ENCODE results near the gene LEFTY2.
A peak's percentile ranks its signal among the peaks of the same experiment; 100 is the strongest.

Gene LEFTY2

GRCh38 chr1:225928186-225929175 lies 12.5 kb downstream of the LEFTY2 start:
- no peak for DNase-seq

DNA sequence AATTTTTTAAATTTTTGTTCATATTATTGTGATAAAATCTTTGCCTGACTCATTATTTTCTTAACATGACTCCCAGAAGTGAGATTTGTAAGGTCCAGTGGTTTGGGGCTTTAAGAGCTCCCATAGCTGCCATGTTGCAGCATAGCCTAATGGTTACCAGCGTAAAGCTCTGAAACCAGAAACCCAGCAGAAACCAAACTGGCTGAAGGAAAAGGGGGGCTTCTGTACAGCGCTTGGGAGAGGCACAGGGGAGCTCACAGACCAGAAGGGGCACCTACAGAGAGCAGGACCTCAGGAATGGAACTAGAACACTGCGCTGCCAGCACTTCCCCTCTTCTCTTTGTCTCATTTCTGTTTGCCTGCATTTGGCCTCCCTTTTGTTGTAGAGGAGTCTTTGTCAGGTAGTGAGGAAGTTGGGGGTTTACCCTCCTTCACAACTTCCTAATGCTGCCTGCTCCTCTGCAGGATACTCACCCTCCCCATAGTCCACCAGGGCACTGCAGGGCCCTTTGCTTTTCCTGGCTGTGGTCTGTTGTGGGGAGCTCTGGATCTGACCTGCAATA lies 14.4 kb downstream of the LEFTY2 start:
- no peak for DNase-seq

DNA sequence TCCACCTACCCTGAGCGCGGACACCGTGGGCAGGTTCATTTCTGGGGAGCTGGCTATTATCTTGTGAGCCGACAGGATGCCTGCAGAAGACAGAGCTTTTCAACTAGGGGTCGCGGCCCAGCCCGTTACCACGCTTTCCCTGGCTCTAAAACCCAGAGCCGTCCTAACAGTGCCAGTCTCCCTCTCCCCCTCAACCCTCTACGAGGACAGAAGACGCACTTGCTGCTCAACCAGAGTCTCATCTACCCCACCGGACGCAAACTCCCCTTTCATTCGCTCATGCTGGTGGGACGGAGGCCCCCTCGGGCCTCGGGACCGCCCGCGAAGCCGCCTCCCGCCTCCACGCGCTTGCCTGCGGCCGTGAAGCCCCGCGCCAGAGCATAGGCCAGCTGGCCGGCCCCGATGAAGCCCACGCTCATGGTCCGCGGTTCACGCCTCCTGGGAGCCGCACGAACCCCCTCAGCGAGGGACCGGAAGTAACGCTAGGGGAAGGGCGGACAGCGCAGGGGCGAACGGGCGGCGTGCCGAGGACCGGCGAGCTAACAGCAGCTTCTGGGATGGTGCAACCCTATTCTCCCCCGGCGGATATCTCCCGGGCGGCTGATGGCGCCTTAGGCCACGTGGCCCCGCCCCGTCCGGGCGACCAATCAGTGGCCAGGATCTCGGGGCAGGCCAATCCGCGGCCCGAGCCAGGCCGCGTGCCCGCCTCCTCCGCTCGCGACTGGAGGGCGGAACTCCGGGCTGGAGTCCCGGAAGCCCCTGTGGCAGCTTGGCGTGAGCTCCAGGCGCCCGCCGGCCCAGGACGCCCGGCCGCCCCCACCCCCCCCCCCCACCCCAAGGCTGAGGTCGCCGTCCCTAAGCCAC lies 17.1 kb downstream of the LEFTY2 start, which contains the start of gene PYCR2:
Gene PYCR2, minus strand, starts transcription at position 559 of the 864 bp plus-strand sequence. Its CDS starts 140 bp downstream, at position 419.
- DNase-seq = peak; percentile 91

- DNase-seq = no peak
Measured at GRCh38 chr1:225923381-225923691, 17.7 kb downstream of the LEFTY2 start.

GRCh38 chr1:225921734-225922709 lies 19.0 kb downstream of the LEFTY2 start:
- no peak for DNase-seq

DNA sequence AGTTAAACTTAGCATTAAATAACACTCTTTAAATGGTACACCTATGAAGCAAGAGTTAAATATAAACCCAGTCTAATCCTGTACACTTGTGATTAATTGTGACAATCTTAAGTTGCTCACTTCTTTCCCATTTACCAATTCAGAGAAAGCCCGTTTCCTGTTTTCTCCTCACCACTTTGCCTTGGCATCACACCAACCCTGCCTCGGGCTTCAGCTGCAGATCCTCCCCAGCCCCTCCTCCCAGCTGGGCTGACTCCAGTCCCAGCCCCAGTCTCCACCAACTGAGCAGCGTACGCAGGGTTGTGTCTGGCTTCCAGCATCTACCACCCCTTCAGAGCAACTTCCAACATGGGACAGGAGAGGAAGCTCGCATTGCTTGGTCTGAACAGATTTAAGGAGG lies 21.1 kb downstream of the LEFTY2 start:
- no peak for DNase-seq

- no peak for DNase-seq
Measured at GRCh38 chr1:225918280-225918679, 22.7 kb downstream of the LEFTY2 start.

GRCh38 chr1:225917536-225917935 lies 23.5 kb downstream of the LEFTY2 start:
- no peak for DNase-seq

DNA sequence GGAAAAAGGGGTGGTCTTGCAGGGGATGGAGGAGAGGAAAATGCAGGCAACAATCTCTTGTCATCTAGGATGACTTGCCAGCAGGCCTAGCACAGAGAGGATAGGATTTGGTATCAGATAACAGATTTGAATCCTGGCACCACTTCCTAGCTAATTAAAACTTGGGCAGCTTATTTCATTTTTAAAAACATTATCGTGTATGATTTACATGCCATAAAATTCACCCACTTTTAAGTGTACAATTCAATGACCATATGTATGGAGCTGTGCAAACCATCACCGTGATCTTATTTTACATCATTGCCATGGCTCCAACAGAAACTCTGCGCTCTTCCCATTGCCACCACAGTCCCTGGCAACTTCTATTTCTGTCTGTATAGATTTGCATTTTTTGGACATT lies 23.9 kb downstream of the LEFTY2 start:
- no peak for DNase-seq

DNA sequence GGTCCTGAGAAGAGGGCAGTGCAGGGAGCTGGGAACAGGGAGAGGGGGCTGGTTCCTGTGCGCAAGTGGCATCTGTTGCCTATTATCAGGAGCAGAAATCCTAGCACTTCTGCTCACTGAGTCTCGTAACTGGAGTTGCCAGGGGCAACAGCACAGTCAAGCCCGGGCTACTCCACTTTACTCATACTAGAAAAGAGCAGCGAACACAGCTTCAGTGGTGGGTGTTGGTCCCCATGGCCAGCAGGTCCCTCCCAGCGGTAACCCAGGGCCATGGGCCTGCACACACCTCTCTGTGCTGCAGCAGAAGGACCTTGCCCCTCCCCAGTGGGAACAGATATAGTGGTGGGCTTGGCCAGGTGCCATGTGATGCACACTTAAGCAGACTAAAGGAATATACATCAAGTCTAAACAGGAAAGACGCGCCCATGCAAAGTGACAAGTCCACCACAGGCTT lies 25.5 kb downstream of the LEFTY2 start:
- DNase-seq = no peak

DNA sequence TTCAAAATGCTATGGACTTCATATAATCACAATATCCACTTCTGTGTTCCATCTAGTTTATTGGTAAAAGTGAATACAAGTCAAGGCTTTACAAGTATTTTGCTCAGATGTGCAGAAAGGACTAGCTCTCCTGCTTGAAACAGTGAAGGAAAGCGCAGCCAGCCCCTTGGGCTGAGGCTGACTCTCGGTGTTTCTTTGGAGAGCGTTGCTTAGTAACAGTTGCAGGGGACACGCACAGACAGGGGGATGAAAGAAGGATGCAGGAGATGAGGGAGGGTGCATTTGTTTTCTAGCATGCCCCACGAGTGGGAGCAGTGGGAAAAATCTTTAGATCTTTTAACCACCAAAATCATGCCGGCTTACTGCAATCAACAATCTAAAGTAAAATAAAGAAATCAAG lies 26.1 kb downstream of the LEFTY2 start:
- no peak for DNase-seq

DNA sequence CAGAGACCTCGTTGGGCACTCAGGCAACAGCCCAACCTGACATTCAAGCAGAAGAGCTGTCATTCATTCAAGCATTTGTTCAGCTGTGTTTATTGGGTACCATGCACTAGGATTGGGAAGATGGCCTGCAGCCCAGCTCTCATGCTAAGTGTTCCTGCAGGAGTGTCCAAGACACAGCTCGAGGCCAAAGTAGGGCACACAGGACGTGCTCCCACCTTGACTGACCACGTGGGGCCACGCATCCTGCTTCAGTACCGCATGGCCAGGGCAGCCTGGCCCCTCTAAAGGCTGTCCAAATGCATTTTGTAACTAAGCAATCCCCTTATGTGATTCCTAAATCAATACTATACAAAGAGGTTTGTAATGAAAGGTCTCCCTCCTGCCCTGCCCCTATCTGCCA lies 26.6 kb downstream of the LEFTY2 start:
- no peak for DNase-seq

- peak; percentile 60 for DNase-seq
Measured at GRCh38 chr1:225911191-225912130, 29.6 kb downstream of the LEFTY2 start.

DNA sequence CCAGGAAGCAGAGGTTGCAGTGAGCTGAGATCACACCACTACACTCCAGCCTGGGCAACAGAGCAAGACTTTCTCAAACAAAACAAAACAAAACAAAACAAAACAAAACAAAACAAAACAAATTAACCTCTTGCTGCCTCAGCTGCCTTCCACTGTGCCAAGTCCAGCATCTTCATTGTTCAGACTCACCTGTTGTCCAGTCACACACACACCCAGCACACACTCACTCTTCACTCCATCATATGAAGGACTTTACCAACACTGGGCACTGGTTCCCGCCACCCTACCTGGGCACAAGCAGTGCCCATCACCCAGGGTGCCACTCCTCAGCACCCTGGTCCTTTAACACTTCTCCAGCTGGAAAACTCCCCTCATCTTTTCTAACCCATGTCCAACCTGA lies 31.5 kb downstream of the LEFTY2 start:
- no peak for DNase-seq

- no peak for DNase-seq
Measured at GRCh38 chr1:225908773-225909172, 32.2 kb downstream of the LEFTY2 start.

- no peak for DNase-seq
Measured at GRCh38 chr1:225908013-225908640, 32.9 kb downstream of the LEFTY2 start.

- no peak for DNase-seq
Measured at GRCh38 chr1:225907341-225907740, 33.7 kb downstream of the LEFTY2 start.

DNA sequence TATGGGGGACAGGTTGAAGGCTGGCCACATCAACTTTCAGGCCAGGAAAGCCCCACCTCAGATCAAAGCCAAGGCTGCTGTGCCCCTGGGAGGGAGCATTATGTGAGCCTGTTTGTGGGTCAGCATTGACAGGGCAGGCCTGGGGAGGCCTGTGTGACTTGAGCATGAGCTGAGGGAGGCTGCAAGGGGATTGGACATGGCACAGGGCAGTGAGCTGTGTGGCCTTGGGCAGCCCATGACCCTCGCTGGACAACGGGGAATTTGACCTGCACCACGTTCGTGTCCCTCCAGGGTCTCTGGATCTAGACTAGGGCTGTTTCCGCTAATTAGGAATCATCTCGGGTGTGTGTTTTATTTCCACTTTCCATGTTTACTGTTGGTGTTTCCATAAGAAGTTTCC lies 34.6 kb downstream of the LEFTY2 start:
- no peak for DNase-seq

- DNase-seq = no peak
Measured at GRCh38 chr1:225903623-225904022, 37.4 kb downstream of the LEFTY2 start.

All from effector CD8-positive, alpha-beta T cell (primary cell).